Psoas muscle (tissue), 8 donors: ENCODE data around the gene UBE2I. TPM values are rescaled to one million over a fixed set of nuclear protein-coding genes. Genes with fewer than 3 reads are reported as not detected.

Experiments
- ATAC-seq, 4 donors: fragments of 200-7000 bp; cut with Tn5 transposase; one replicate each; pipeline ENCODE4 v1.9.1; 2020; ENCODE audit warnings: moderate library complexity in 3 of 4, mild to moderate bottlenecking in 2 of 4
- DNase-seq, 2 donors: peaks; one replicate each; pipeline ENCODE4 v3.0.0-alpha.2; 2020
- H3K27ac ChIP-seq: fragments of 200-600 bp; one replicate; pipeline ENCODE4 v1.8.0; 2022
- H3K27me3 ChIP-seq, 3 donors: fragments of 200-600 bp in 1 of 3; one replicate each; pipeline versions ENCODE4 v1.6.1 to v1.8.0; 2013 to 2022; ENCODE audit warnings: low read length in 2 of 3, mild to moderate bottlenecking in 2 of 3, moderate library complexity in 1 of 3; ENCODE audit not compliant: insufficient read depth in 3 of 3
- H3K36me3 ChIP-seq, 2 donors: fragments of 200-600 bp in 1 of 2; one replicate each; pipeline versions ENCODE4 v1.6.1 to v1.8.0; 2013 to 2022; ENCODE audit warnings: low read depth in 1 of 2, mild to moderate bottlenecking in 1 of 2, moderate library complexity in 1 of 2; ENCODE audit not compliant: insufficient read depth in 1 of 2
- H3K4me1 ChIP-seq: fragments of 200-600 bp; one replicate; pipeline ENCODE4 v1.8.0; 2022
- H3K4me3 ChIP-seq: fragments of 200-600 bp; one replicate; pipeline ENCODE4 v1.8.0; 2022; ENCODE audit warnings: mild to moderate bottlenecking
- H3K9me3 ChIP-seq: fragments of 200-600 bp; one replicate; pipeline ENCODE4 v1.8.0; 2022
- CTCF ChIP-seq: fragments of 200-600 bp; IDR thresholded peaks from one replicate; pipeline ENCODE4 v1.8.0; 2022; ENCODE audit warnings: antibody characterized with exemption
- WGBS, 3 donors: extraction: QIAGEN DNeasy Blood & Tissue Kit; methylation state at CpG; one replicate each; pipeline versions ENCODE4 v1.1.6 to v1.1.7; 2013; 5-methylcytosine and 5-hydroxymethylcytosine counted together
- intact Hi-C, 2 donors: fragments of 100-400 bp; cut with DNase I; formaldehyde crosslinking; loops; one replicate each; pipeline versions ENCODE4 v1.11.0 to v1.14.2; 2022
- polyA plus RNA-seq, 3 donors: library from polyadenylated mRNA; stranded (reverse); fragments of 200-250 nt; gene quantifications; one replicate each; pipeline ENCODE4 v1.2.3, GENCODE V29; 2013
- total RNA-seq, 4 donors: library from RNA; stranded (reverse); fragmentation: NEBNext Ultra II Directional in 2 of 4; extraction: Animal tissue kit (Norgen Biotek cat#: 25700) in 2 of 4; gene quantifications; one replicate each; pipeline versions ENCODE4 v1.2.1 to v1.2.4, GENCODE V29; 2021 to 2023
- donor health status: healthy with polysubstance abuse.
- donor health status: DM: no; HTN: no; CAD: no; lungs with moderate emphysema.
- donor health status: Bipolar disorder and iron deficiency.
- donor health status: healthy.
- donor health status: DM: yes; HTN: yes; CAD: no.
- donor health status: DM: no; HTN: no; CAD: no.
- donor health status: DM: no; HTN: no; CAD: no.
- donor health status: DM: yes; HTN: yes; CAD: no.

Gene UBE2I
- total and polyA plus RNA-seq, 7 donors, result 46.2 to 101 (median 55.6) TPM

- WGBS, 3 donors, result 77 to 80% (median 79%) methylated on average over 12 to 14 of the region's 14 CpGs
- Histone ChIP-seq H3K27ac (no peak overlapping the region), H3K4me3 (no peak overlapping the region), H3K27me3 (peaks cover 0 to 59% (median 23%) of the 10 kb centered on the region in 3 donors), H3K9me3 (no peaks in the 10 kb centered on the region), H3K4me1 (no peaks in the 10 kb centered on the region), H3K36me3 (no peaks in the 10 kb centered on the region)
- TF ChIP-seq CTCF, result no peak
- DNase-seq, result no peak
- no peak for ATAC-seq
- intact Hi-C loops, result no loop called here
Observed at GRCh38 chr16:1276580-1276878, 32.9 kb upstream of the UBE2I start.

GRCh38 chr16:1277151-1277598 is 32.3 kb upstream of the UBE2I start:
- intact Hi-C loops, result no loop called here
- Histone ChIP-seq H3K27ac (no peak overlapping the region), H3K4me3 (no peak overlapping the region), H3K4me1 (no peaks in the 10 kb centered on the region), H3K36me3 (no peaks in the 10 kb centered on the region), H3K9me3 (no peaks in the 10 kb centered on the region), H3K27me3 (peaks cover 0 to 65% (median 24%) of the 10 kb centered on the region in 3 donors)
- ATAC-seq, result no peak
- no peak for DNase-seq
- TF ChIP-seq CTCF, result no peak
- 73 to 76% (median 74%) methylated on average over 19 of the region's 19 CpGs for WGBS, 3 donors

- no peak for ATAC-seq
Observed at GRCh38 chr16:1277617-1278282, 31.7 kb upstream of the UBE2I start.

GRCh38 chr16:1278477-1278876 is 31.0 kb upstream of the UBE2I start:
- no peak overlapping the region for H3K27ac ChIP-seq
- H3K9me3 ChIP-seq, result no peaks in the 10 kb centered on the region
- no peak overlapping the region for H3K4me3 ChIP-seq
- peaks cover 0 to 75% (median 27%) of the 10 kb centered on the region in 3 donors for H3K27me3 ChIP-seq
- WGBS, 3 donors, result 25 to 33% (median 26%) methylated on average over 18 of the region's 18 CpGs
- intact Hi-C loops, result no loop called here
- H3K36me3 ChIP-seq, result no peaks in the 10 kb centered on the region
- no peaks in the 10 kb centered on the region for H3K4me1 ChIP-seq
- ATAC-seq, result no peak
- no peak for DNase-seq
- TF ChIP-seq CTCF, result no peak

More at GRCh38 chr16:1277617-1278282, 31.7 kb upstream of the UBE2I start:
- peaks cover 0 to 71% (median 27%) of the 10 kb centered on the region in 3 donors for H3K27me3 ChIP-seq
- no peak overlapping the region for H3K27ac ChIP-seq
- WGBS, 3 donors, result 42 to 44% (median 43%) methylated on average over 20 to 21 of the region's 21 CpGs
- no peak for TF ChIP-seq CTCF
- no peaks in the 10 kb centered on the region for H3K9me3 ChIP-seq
- no peaks in the 10 kb centered on the region for H3K4me1 ChIP-seq
- H3K36me3 ChIP-seq, result no peaks in the 10 kb centered on the region
- H3K4me3 ChIP-seq, result no peak overlapping the region
- no peak for DNase-seq
- intact Hi-C loops, result no loop called here
